Measurements from ENCODE around the gene PPP1R12B.
"Not testable (repeated sequence)": the region's sequence is repeated elsewhere in the genome, so short reads cannot be mapped to it uniquely, and the experiment has no call there.

Gene PPP1R12B

DNA sequence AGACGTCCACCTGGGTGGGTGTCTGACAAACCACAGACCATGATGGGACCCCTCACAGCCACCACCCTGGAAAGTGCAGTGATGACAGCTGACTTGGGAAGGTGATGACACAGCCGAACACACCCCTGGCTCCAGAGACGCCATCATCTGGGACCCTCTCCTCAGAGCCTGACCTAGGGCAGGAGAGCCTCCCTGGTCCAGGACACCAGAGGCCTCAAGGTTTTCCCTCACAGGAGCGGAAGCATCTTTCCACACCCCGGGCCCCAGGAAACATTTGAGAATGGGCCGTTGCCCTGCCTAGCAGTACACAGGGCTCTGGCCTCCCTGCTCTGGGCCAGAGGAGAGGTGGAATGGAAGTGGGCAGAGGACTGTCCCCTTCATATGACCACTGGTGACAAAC, 282.0 kb downstream of the PPP1R12B start:
- POLR2A ChIA-PET (ENCODE audit: low non-redundant PET): no interaction called here
- no peak overlapping the region for H3K27ac ChIP-seq
- TF ChIP-seq, protein P1, sequence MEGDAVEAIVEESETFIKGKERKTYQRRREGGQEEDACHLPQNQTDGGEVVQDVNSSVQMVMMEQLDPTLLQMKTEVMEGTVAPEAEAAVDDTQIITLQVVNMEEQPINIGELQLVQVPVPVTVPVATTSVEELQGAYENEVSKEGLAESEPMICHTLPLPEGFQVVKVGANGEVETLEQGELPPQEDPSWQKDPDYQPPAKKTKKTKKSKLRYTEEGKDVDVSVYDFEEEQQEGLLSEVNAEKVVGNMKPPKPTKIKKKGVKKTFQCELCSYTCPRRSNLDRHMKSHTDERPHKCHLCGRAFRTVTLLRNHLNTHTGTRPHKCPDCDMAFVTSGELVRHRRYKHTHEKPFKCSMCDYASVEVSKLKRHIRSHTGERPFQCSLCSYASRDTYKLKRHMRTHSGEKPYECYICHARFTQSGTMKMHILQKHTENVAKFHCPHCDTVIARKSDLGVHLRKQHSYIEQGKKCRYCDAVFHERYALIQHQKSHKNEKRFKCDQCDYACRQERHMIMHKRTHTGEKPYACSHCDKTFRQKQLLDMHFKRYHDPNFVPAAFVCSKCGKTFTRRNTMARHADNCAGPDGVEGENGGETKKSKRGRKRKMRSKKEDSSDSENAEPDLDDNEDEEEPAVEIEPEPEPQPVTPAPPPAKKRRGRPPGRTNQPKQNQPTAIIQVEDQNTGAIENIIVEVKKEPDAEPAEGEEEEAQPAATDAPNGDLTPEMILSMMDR (conservative IDR thresholded peaks at IDR 0.05; ENCODE audit: low read depth): no peak
- DNase-seq (ENCODE audit: low spot score): no peak
- CTCF ChIA-PET: interaction anchor here (0.6 kb wide), 1 partner anchor 280 kb away, joined by 3 read pairs; no protein-coding TSS in a partner anchor

DNA sequence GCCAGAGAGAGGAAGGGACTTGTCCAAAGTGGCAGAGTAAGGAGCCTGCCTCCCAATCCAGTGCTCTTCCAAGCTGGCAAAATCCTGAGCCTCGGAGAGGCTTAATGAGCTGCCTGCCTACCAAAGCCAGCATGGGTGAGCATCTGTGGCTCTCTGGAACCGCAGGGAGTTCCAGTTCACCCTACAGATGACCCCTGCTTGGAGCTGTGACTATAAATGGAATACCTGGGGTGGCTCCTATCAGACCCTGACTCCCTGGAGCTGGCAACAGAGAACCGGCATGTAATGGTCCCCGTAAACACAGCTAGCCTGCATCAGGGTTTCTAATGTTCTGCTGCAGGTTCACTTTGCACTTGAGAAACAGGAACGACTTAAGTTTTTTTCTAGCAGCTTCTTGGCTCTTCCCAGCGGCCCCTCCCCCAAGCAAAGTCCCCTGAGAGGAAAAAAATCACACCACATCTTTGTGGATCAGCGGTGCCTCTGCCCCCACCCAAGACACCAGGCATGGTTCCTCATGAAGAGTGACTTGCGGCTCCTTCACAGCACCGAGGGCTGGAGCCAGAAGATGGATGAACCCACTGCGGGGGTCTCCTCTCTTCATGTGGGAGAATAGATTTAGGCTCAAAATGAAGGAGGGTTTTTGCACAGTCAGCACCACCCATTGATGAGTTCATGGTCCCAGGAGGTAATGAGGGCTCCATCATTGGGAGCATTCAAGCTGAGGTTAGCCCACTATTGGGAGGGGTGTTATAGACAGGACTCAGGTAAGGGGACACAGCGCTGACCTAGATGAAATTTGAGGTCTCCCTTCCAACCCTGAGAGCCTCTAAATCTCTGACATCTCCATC, 282.8 kb downstream of the PPP1R12B start:
- CTCF ChIA-PET: no interaction called here

DNA sequence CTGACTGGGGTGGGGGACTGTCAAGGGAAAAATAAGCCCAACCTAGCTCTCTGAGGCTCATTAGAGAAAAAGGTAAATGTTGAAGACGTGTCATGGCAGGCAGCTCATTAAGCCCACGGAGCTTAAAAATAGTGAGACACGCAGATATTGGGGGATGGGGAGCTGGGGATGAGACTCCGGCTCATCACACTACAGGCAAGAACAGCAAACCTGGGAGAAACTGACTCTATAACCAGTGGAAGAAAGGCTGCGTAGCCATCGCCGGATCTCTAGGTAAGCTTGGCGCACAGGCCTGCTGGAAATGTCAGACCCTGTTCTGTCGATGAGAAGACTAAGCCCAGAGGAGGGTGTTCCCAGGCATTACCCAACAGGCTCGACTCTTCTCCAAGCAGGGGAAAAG, 283.7 kb downstream of the PPP1R12B start:
- POLR2A ChIA-PET (ENCODE audit: low non-redundant PET): no interaction called here
- H3K27ac ChIP-seq: no peak overlapping the region
- DNase-seq (ENCODE audit: low spot score): no peak
- CTCF ChIA-PET: no interaction called here
- TF ChIP-seq, protein P1 (conservative IDR thresholded peaks at IDR 0.05; ENCODE audit: low read depth): no peak

More for the DNA sequence above, 282.8 kb downstream of the PPP1R12B start:
- no peak for DNase-seq (ENCODE audit: low spot score)
- TF ChIP-seq, protein P1 (conservative IDR thresholded peaks at IDR 0.05; ENCODE audit: low read depth): no peak
- no peak overlapping the region for H3K27ac ChIP-seq
- POLR2A ChIA-PET (ENCODE audit: low non-redundant PET): no interaction called here

DNA sequence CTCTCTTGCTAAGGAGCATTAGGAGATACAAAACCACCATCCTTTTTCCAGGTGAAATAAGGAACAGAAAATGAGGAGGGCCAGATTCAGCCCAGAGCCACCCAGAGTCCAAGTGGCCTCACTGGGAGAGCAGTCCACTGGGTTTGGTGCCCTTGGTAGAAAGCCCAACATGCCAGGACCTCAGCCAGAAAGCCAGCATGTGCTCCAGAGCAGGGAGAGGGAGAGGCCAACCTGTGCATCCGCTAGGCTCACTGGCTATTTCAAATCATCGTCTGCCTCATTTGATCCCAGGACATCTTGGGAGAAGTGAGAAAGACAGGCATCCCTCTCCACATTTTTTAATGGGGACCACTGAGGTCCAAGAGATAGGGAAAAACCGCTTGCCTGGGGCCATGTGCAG, 287.7 kb downstream of the PPP1R12B start:
- CTCF ChIA-PET; DNase-seq (ENCODE audit: low spot score); POLR2A ChIA-PET (ENCODE audit: low non-redundant PET); H3K27ac ChIP-seq: not testable (repeated sequence)

DNA sequence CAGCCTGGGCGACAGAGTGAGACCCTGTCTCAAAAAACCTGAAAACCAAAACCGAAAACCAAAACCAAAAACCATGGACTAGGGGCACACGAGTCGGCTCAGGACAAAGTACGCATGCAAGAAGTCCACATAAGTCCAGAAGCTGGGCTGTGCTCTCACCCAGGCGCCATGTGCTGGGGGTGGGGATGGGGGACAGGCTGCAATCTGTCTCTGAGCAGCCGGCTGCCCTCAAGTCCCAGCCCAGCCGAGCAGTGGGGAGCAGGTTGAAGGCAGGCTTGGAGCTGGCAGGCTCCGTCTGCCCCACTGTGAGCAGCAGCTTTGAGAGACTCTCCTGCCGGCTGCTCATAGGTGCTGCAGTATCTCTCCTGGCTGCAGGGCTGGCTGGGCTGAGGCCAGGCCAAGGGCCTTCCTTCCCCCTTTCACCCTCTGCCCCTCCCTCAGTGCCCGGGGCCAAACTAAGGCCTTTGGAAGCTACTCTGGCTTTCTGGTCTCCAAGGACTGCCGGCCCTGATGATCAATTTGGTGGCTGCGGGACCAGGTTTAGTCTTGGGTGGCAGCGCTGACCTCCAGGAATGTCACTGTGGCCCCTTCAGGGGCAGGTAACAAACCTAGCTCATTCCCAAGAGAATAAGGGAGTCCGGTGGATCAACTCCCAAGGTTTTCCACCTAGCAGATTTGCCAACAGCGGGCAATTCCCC, 289.0 kb downstream of the PPP1R12B start:
- POLR2A ChIA-PET (ENCODE audit: low non-redundant PET); DNase-seq (ENCODE audit: low spot score); H3K27ac ChIP-seq: not testable (repeated sequence)
- CTCF ChIA-PET: interaction anchor here (0.6 to 0.7 kb wide), 2 partner anchors 9 to 16 kb away, joined by 3 read pairs; no protein-coding TSS in a partner anchor

DNA sequence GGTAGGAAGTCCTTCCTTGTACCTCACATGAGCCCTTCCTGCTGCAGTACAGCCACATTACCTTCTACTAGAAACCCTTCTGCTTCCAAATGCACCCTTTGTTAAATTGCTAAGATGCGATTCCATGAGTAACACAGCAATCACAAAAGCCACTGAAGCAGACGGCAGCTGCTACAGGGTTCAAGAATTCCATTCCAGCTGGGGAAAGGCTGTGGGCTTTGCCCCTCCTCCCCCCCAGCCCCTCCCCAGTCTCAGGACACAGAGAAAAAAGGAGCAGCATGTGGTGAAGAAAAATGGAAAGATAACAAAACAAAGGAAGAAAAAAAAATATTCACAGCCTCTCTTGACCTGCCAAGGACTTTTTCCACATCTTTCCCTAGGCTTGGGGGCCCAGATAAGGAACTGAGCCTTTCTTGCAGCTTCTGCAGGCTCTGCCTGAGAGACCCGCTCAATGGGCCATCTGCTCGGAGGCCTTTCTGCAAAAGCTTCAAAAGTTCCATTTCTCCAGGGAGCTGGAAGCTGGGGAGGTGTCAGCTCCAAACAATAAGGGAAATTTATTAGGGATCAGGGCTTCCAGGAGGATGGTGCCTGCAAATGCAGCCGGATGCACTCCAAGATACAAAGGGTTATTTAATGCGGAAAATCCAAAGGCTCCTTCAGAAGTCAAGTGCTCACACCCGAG, 289.7 kb downstream of the PPP1R12B start:
- TF ChIP-seq, protein P1 (conservative IDR thresholded peaks at IDR 0.05; ENCODE audit: low read depth): no peak
- H3K27ac ChIP-seq: no peak overlapping the region
- no peak for DNase-seq (ENCODE audit: low spot score)
- ChIA-PET CTCF (interaction anchor here (0.6 to 0.7 kb wide), 2 partner anchors 10 to 15 kb away, joined by 3 read pairs; no protein-coding TSS in a partner anchor), POLR2A (ENCODE audit: low non-redundant PET) (no interaction called here)

DNA sequence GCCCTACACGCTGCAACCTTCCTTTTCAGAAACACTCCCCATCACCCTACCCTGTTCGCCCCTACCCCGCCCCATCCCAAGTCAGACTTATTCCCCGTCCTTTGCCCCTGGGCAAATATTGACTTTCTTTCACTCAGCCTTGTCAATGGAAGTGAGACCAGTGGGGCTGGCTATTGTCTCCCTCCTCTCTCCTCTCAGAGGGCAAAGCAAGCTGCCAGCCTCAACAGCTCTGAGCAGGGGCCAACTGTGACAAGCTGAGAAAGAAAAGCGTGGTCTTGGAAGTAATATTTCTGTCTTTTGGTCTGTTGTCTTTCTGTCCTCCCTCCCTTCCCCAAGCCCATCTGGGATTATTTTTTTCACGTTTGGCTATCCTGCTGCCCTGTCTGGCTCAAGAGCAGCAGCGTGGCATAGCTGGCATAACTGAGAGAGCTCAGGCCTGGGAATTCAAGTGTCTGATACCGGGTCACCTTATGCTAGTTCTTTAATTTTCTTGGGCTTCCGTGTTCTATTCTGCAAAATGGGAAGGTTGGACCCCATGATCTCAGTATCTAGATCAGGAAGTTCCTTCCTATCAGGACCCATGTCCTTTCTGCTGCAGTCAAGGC, 290.3 kb downstream of the PPP1R12B start:
- DNase-seq (ENCODE audit: low spot score); CTCF ChIA-PET: not testable (repeated sequence)

More for the DNA sequence above, 290.3 kb downstream of the PPP1R12B start:
- POLR2A ChIA-PET (ENCODE audit: low non-redundant PET); H3K27ac ChIP-seq: not testable (repeated sequence)
